Measurements from ENCODE around the gene ZSWIM6. TPM values are rescaled to one million over a fixed set of nuclear protein-coding genes. Genes with fewer than 3 reads are reported as not detected.

ZSWIM6 gene
- total RNA-seq, 4 donors from 2014 or later: 1.9 to 4.0 (median 3.0) TPM

DNA sequence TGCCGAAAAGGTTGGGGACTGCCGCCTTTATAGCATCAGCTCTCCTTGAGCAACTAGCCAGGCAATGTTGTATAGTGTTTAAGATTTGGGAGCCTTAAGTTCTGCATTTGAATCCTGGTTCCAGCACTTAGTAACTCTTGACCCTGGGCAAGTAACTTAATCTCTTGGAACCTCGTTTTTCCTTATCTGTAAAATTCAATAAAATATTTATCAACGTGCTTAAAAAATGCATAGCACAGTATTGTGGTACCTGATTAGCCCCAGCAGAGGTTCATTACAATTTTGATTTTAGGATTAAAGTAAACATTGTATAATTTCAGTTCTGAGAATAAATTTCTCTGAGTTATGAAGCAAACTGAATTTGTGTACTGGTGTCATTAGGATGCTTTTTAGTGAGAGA is 66.4 kb downstream of the ZSWIM6 start:
- no peaks in the 10 kb centered on the region for H3K27me3 ChIP-seq
- H3K36me3 ChIP-seq: no peaks in the 10 kb centered on the region
- no peak overlapping the region for H3K27ac ChIP-seq
- ATAC-seq: no peak
- TF ChIP-seq, protein P1, sequence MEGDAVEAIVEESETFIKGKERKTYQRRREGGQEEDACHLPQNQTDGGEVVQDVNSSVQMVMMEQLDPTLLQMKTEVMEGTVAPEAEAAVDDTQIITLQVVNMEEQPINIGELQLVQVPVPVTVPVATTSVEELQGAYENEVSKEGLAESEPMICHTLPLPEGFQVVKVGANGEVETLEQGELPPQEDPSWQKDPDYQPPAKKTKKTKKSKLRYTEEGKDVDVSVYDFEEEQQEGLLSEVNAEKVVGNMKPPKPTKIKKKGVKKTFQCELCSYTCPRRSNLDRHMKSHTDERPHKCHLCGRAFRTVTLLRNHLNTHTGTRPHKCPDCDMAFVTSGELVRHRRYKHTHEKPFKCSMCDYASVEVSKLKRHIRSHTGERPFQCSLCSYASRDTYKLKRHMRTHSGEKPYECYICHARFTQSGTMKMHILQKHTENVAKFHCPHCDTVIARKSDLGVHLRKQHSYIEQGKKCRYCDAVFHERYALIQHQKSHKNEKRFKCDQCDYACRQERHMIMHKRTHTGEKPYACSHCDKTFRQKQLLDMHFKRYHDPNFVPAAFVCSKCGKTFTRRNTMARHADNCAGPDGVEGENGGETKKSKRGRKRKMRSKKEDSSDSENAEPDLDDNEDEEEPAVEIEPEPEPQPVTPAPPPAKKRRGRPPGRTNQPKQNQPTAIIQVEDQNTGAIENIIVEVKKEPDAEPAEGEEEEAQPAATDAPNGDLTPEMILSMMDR (IDR thresholded peaks at IDR 0.05 in 4 of 5, conservative IDR thresholded peaks at IDR 0.05 in 1 of 5): no peak
- no peak for TF ChIP-seq POLR2A (IDR thresholded peaks at IDR 0.05)
- in situ Hi-C loops (cut with MboI; ENCODE audit: low sequenced_read_pairs in 4 of 4) (no loop called here), intact Hi-C loops (cut with DNase I; ENCODE audit: low total_unique reads) (no loop called here)
- no peaks in the 10 kb centered on the region for H3K9me3 ChIP-seq
- no peak for DNase-seq
- no peak overlapping the region for H3K4me3 ChIP-seq
- H3K4me1 ChIP-seq: peaks cover 11 to 18% of the 10 kb centered on the region in 2 donors

GRCh38 chr5:61399679-61400078 is 67.6 kb downstream of the ZSWIM6 start:
- in situ Hi-C loops (cut with MboI; ENCODE audit: low sequenced_read_pairs in 4 of 4): loop anchor here in 1 of 4 donors (25.0 kb wide), 1 partner anchor 87 kb away; no protein-coding TSS in a partner anchor
- TF ChIP-seq POLR2A (IDR thresholded peaks at IDR 0.05): no peak
- TF ChIP-seq, protein P1 (IDR thresholded peaks at IDR 0.05 in 4 of 5, conservative IDR thresholded peaks at IDR 0.05 in 1 of 5): no peak
- intact Hi-C loops (cut with DNase I; ENCODE audit: low total_unique reads): loop anchor here (5.0 to 10.0 kb wide), 2 partner anchors 37 to 255 kb away; no protein-coding TSS in a partner anchor
- Histone ChIP-seq H3K27ac (no peak overlapping the region), H3K9me3 (no peaks in the 10 kb centered on the region), H3K36me3 (no peaks in the 10 kb centered on the region), H3K4me1 (peaks cover 11 to 18% of the 10 kb centered on the region in 2 donors), H3K27me3 (no peaks in the 10 kb centered on the region), H3K4me3 (no peak overlapping the region)
- DNase-seq (no peak), ATAC-seq (no peak)

GRCh38 chr5:61401726-61402125 is 69.7 kb downstream of the ZSWIM6 start:
- ATAC-seq: no peak
- H3K4me3 ChIP-seq: no peak overlapping the region
- TF ChIP-seq, protein P1 (IDR thresholded peaks at IDR 0.05 in 4 of 5, conservative IDR thresholded peaks at IDR 0.05 in 1 of 5): no peak
- TF ChIP-seq POLR2A (IDR thresholded peaks at IDR 0.05): no peak
- no peaks in the 10 kb centered on the region for H3K36me3 ChIP-seq
- H3K27ac ChIP-seq: no peak overlapping the region
- peaks cover 11 to 18% of the 10 kb centered on the region in 2 donors for H3K4me1 ChIP-seq
- intact Hi-C loops (cut with DNase I; ENCODE audit: low total_unique reads) (loop anchor here (5.0 to 10.0 kb wide), 2 partner anchors 39 to 253 kb away; no protein-coding TSS in a partner anchor), in situ Hi-C loops (cut with MboI; ENCODE audit: low sequenced_read_pairs in 4 of 4) (loop anchor here in 1 of 4 donors (25.0 kb wide), 1 partner anchor 89 kb away; no protein-coding TSS in a partner anchor)
- H3K27me3 ChIP-seq: no peaks in the 10 kb centered on the region
- no peaks in the 10 kb centered on the region for H3K9me3 ChIP-seq
- DNase-seq: no peak

GRCh38 chr5:61402244-61402823 is 70.3 kb downstream of the ZSWIM6 start:
- Histone ChIP-seq H3K4me3 (no peak overlapping the region), H3K27ac (no peak overlapping the region), H3K4me1 (peaks cover 11 to 13% of the 10 kb centered on the region in 2 donors), H3K9me3 (no peaks in the 10 kb centered on the region), H3K36me3 (no peaks in the 10 kb centered on the region), H3K27me3 (no peaks in the 10 kb centered on the region)
- DNase-seq (no peak), ATAC-seq (no peak)
- in situ Hi-C loops (cut with MboI; ENCODE audit: low sequenced_read_pairs in 4 of 4): loop anchor here in 1 of 4 donors (25.0 kb wide), 1 partner anchor 90 kb away; no protein-coding TSS in a partner anchor
- intact Hi-C loops (cut with DNase I; ENCODE audit: low total_unique reads): loop anchor here (5.0 to 10.0 kb wide), 2 partner anchors 40 to 252 kb away; no protein-coding TSS in a partner anchor
- TF ChIP-seq, protein P1 (IDR thresholded peaks at IDR 0.05 in 4 of 5, conservative IDR thresholded peaks at IDR 0.05 in 1 of 5): no peak
- TF ChIP-seq POLR2A (IDR thresholded peaks at IDR 0.05): no peak
